Vagina (tissue), 2 donors: ENCODE measurements around the gene MCM3AP.

Experiments used
- CTCF ChIP-seq, 3 experiments: fragments of 450-650 bp in 2 of 3; fragments of 200-600 bp in 1 of 3; sonication (generic) in 1 of 3; IDR thresholded peaks; one replicate each; pipeline ENCODE4 v1.5.1; 2017 to 2019; ENCODE audit warnings: antibody characterized with exemption in 3 of 3, mild to moderate bottlenecking in 2 of 3, moderate library complexity in 2 of 3
- POLR2A ChIP-seq, 2 donors: fragments of 450-650 bp; IDR thresholded peaks; one replicate each; pipeline ENCODE4 v1.6.1; 2017; ENCODE audit warnings: antibody characterized with exemption in 2 of 2, mild to moderate bottlenecking in 2 of 2, moderate library complexity in 2 of 2
- POLR2AphosphoS5 ChIP-seq, 2 donors: sonication (generic); formaldehyde crosslinking; IDR thresholded peaks; one replicate each; pipeline ENCODE4 v1.9.0; 2017; ENCODE audit warnings: antibody characterized with exemption in 2 of 2, mild to moderate bottlenecking in 2 of 2, low read depth in 1 of 2; ENCODE audit not compliant: insufficient read depth in 1 of 2

- TF ChIP-seq CTCF (IDR thresholded peaks at IDR 0.05) (no peak), POLR2A (IDR thresholded peaks at IDR 0.05) (no peak), POLR2AphosphoS5 (IDR thresholded peaks at IDR 0.05; ENCODE audit: insufficient read depth in 1 of 2, low read depth in 1 of 2) (no peak)
These were observed 33.0 kb upstream of the MCM3AP start for GRCh38 chr21:46318464-46318845.
